ENCODE data around the gene CPNE5. TPM values are rescaled to one million over a fixed set of nuclear protein-coding genes. Genes with fewer than 3 reads are reported as not detected.

CPNE5 gene
- total RNA-seq, 4 donors from 2014 or later: 0.39 to 3.0 (median 1.4) TPM

GRCh38 chr6:36752187-36752885 lies 86.9 kb downstream of the CPNE5 start:
- H3K27me3 ChIP-seq: no peaks in the 10 kb centered on the region
- WGBS, 2 donors: 84 to 90% methylated on average over 4 to 5 of the region's 6 CpGs
- H3K27ac ChIP-seq: peak overlapping the region in 1 of 4 donors; percentile 7
- H3K4me1 ChIP-seq: peaks cover 0 to 18% (median 2%) of the 10 kb centered on the region in 4 donors
- peaks cover 0 to 30% (median 0%) of the 10 kb centered on the region in 4 donors for H3K9me3 ChIP-seq
- no peak overlapping the region for H3K4me3 ChIP-seq
- no peak for TF ChIP-seq CTCF (IDR thresholded peaks at IDR 0.05)
- TF ChIP-seq POLR2A (IDR thresholded peaks at IDR 0.05): no peak
- no peak for TF ChIP-seq EP300 (IDR thresholded peaks at IDR 0.05)
- H3K36me3 ChIP-seq: no peaks in the 10 kb centered on the region
- DNase-seq (ENCODE audit: low spot score in 2 of 2): no peak

GRCh38 chr6:36751833-36752186 lies 87.4 kb downstream of the CPNE5 start:
- Histone ChIP-seq H3K4me3 (no peak overlapping the region), H3K4me1 (peaks cover 0 to 18% (median 2%) of the 10 kb centered on the region in 4 donors), H3K27me3 (no peaks in the 10 kb centered on the region), H3K27ac (peak overlapping the region in 1 of 4 donors; percentile 7), H3K36me3 (no peaks in the 10 kb centered on the region), H3K9me3 (peaks cover 0 to 30% (median 0%) of the 10 kb centered on the region in 4 donors)
- 46 to 82% methylated on average over 1 of the region's 1 CpG for WGBS, 2 donors
- DNase-seq (ENCODE audit: low spot score in 2 of 2): no peak
- TF ChIP-seq CTCF (IDR thresholded peaks at IDR 0.05) (no peak), EP300 (IDR thresholded peaks at IDR 0.05) (no peak), POLR2A (IDR thresholded peaks at IDR 0.05) (no peak)

GRCh38 chr6:36751091-36751490 lies 88.2 kb downstream of the CPNE5 start:
- TF ChIP-seq POLR2A (IDR thresholded peaks at IDR 0.05): no peak
- TF ChIP-seq EP300 (IDR thresholded peaks at IDR 0.05): no peak
- TF ChIP-seq CTCF (IDR thresholded peaks at IDR 0.05): no peak
- no peaks in the 10 kb centered on the region for H3K27me3 ChIP-seq
- peaks cover 0 to 30% (median 0%) of the 10 kb centered on the region in 4 donors for H3K9me3 ChIP-seq
- no peaks in the 10 kb centered on the region for H3K36me3 ChIP-seq
- H3K4me3 ChIP-seq: no peak overlapping the region
- peaks cover 0 to 15% (median 2%) of the 10 kb centered on the region in 4 donors for H3K4me1 ChIP-seq
- H3K27ac ChIP-seq: no peak overlapping the region
- DNase-seq (ENCODE audit: low spot score in 2 of 2): no peak
- 91 to 92% methylated on average over 3 of the region's 3 CpGs for WGBS, 2 donors

- Histone ChIP-seq H3K9me3 (peaks cover 0 to 30% (median 0%) of the 10 kb centered on the region in 4 donors), H3K27me3 (no peaks in the 10 kb centered on the region), H3K36me3 (no peaks in the 10 kb centered on the region)
Observed at GRCh38 chr6:36749829-36750489, 89.3 kb downstream of the CPNE5 start.

More at GRCh38 chr6:36749829-36750489, 89.3 kb downstream of the CPNE5 start:
- no peak overlapping the region for H3K27ac ChIP-seq
- DNase-seq (ENCODE audit: low spot score in 2 of 2): no peak
- peaks cover 0 to 12% (median 2%) of the 10 kb centered on the region in 4 donors for H3K4me1 ChIP-seq
- TF ChIP-seq EP300 (IDR thresholded peaks at IDR 0.05): no peak
- TF ChIP-seq POLR2A (IDR thresholded peaks at IDR 0.05): no peak
- no peak for TF ChIP-seq CTCF (IDR thresholded peaks at IDR 0.05)
- no peak overlapping the region for H3K4me3 ChIP-seq
- 80 to 86% methylated on average over 5 of the region's 5 CpGs for WGBS, 2 donors
